ENCODE measurements around the gene PARVA.

Gene PARVA

DNA sequence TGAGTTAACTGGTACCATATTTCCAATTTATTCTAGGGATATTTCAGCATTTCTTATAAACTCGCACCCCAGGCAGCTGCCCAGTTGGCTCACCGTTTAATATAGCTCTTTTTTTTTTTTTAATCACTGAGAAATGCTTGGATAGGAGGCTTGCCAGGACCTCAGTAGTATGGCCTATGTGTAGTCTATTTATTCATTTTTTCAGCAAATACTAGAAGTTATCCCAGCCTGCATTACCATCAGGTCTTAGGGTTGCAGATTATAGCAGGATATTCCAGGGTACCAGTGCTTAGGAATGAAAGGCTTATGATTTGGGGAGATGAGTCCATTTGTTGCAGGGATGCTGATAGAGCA is 26.6 kb downstream of the PARVA start:
- DNase-seq (ENCODE audit: low read depth): no peak
- TF ChIP-seq, protein P1, sequence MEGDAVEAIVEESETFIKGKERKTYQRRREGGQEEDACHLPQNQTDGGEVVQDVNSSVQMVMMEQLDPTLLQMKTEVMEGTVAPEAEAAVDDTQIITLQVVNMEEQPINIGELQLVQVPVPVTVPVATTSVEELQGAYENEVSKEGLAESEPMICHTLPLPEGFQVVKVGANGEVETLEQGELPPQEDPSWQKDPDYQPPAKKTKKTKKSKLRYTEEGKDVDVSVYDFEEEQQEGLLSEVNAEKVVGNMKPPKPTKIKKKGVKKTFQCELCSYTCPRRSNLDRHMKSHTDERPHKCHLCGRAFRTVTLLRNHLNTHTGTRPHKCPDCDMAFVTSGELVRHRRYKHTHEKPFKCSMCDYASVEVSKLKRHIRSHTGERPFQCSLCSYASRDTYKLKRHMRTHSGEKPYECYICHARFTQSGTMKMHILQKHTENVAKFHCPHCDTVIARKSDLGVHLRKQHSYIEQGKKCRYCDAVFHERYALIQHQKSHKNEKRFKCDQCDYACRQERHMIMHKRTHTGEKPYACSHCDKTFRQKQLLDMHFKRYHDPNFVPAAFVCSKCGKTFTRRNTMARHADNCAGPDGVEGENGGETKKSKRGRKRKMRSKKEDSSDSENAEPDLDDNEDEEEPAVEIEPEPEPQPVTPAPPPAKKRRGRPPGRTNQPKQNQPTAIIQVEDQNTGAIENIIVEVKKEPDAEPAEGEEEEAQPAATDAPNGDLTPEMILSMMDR (conservative IDR thresholded peaks at IDR 0.05; ENCODE audit: low read depth, low read length): no peak
- no peak overlapping the region for H3K4me3 ChIP-seq (ENCODE audit: low read depth, low read length)

DNA sequence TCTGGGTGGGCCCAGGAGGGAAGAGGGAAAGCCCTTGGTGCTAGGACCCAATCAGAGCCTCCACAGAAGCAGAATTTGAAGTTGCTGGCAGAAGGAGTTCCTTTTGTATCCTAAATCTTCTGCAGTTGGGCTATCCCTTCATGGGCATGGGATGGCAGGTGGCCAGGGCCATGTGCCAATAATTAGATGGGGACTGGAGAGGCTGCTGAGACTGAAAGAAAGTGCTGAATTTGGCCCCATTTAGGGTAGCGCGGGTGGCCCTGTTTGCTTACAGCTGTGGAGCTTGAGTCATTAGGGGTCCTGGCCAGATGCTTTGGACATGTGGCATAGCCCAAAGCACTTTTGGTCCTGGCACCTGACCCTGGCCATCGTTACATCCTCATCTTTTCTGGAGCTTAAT is 27.1 kb downstream of the PARVA start:
- no peak for DNase-seq (ENCODE audit: low read depth)
- no peak overlapping the region for H3K4me3 ChIP-seq (ENCODE audit: low read depth, low read length)
- TF ChIP-seq, protein P1 (conservative IDR thresholded peaks at IDR 0.05; ENCODE audit: low read depth, low read length): no peak

DNA sequence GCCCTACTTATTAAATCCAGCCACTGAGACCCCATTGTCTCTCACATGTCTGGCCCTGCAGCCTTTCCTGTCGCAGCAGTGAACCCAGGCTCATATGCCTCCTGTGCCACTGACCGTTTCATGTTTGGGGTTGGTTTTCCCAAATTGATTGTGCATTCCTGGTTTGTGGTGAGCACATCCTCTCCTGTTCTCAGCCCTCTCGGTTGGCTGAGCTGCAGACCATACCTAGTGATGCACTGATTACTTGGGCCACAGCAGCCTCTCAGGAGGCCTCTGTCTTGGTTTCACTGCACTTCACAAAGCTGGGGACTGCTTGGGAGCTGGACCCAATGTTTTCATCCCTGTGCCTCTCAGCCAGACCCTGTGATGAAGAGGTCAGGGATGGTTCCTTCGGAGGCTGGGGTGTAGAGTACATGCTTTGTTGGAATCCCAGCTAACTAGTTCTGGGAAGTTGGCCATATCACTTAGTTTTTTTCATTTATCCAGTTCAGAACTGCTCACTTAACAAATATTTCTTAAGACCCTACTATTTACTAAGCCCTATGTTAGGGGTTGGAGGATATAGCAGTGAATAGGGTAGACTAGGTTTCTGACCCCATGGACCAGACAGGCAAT is 30.9 kb downstream of the PARVA start:
- no peak for DNase-seq (ENCODE audit: low read depth)
- H3K4me3 ChIP-seq (ENCODE audit: low read depth, low read length): no peak overlapping the region
- TF ChIP-seq, protein P1 (conservative IDR thresholded peaks at IDR 0.05; ENCODE audit: low read depth, low read length): no peak

DNA sequence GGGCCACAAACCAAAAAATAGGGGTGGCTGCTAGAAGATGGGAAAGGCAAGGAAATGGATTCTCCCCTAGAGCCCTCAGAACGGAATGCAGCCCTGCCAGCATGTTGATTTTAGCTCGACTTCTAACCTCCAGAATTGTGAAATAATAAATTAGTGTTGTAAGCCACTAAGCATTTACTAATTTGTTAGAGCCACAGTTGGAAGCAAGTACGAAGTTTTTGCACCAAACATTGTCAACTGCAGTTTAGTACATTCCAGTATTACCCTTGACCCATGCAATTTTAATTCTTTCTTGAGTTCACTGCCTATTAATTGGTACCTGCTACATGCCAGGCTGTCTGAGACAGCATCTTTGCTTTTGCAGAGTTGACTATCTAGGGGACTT is 32.2 kb downstream of the PARVA start:
- TF ChIP-seq, protein P1 (conservative IDR thresholded peaks at IDR 0.05; ENCODE audit: low read depth, low read length): no peak
- no peak overlapping the region for H3K4me3 ChIP-seq (ENCODE audit: low read depth, low read length)
- peak; percentile 58 for DNase-seq (ENCODE audit: low read depth)

DNA sequence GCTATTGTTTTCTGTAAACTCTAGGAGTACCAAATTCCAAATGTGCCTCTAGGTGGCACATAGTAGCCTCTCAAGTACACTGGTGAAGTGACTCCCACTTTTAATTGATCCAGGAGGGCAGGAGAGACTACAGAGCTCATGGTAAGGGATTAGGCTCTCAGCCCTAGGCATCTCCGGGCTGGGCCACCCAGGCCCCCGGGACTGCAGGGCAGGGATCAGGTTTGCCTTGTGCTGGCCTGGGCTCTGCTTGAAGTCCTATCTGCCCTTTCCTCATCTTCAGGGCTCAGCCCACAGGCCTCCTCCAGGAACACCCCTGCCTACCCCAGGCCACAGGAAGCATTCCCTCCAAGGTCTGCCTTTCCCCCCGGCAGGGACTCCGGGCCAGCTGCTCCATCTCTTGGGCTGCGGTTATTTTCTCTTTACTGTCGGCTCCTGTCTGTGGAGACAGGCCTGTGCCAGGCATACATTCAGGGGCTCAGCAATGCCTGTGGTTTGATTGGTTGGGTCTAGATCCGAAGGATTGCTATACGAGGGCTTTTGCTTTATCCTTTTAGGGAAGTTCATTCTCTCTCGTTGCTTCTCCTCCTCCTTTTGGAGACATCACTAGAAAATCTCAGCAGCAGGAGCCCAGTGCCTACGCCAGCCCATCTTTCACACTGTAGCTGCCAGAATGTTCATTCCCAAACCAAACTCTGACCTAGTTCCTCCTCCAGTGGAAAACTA is 32.8 kb downstream of the PARVA start:
- H3K4me3 ChIP-seq (ENCODE audit: low read depth, low read length): no peak overlapping the region
- TF ChIP-seq, protein P1 (conservative IDR thresholded peaks at IDR 0.05; ENCODE audit: low read depth, low read length): peak; percentile 33
- peak; percentile 60 for DNase-seq (ENCODE audit: low read depth)

DNA sequence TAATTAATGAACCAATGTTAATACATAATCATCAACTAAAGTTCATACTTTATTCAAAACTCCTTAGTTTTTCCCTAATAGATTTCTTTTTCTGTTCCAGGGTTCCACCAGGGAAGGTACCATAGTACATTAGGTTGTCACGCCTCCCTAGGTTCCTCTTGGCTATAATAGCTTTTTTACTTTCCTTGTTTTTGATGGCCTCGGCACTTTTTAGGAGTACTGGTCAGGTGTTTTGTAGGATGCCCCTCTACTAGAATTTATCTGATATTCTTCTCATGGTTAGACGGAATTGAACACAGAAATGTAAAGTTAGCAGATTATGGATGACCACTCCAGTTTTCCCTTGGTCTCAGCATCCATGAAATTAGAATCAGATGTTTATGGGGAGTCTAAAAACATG is 34.0 kb downstream of the PARVA start:
- H3K4me3 ChIP-seq (ENCODE audit: low read depth, low read length): no peak overlapping the region
- no peak for DNase-seq (ENCODE audit: low read depth)
- TF ChIP-seq, protein P1 (conservative IDR thresholded peaks at IDR 0.05; ENCODE audit: low read depth, low read length): no peak
